Testis (tissue), 2 donors: ENCODE measurements around the gene DHX40.

ENCODE experiments used
- CTCF ChIP-seq, 3 experiments: fragments of 450-650 bp in 2 of 3; fragments of 200-600 bp in 1 of 3; sonication (generic) in 1 of 3; IDR thresholded peaks; one replicate each; pipeline ENCODE4 v1.5.1; 2016 to 2019; ENCODE audit warnings: antibody characterized with exemption in 3 of 3, mild to moderate bottlenecking in 2 of 3, moderate library complexity in 1 of 3
- POLR2A ChIP-seq: fragments of 450-650 bp; IDR thresholded peaks from one replicate; pipeline ENCODE4 v1.6.1; 2017; ENCODE audit warnings: antibody characterized with exemption, mild to moderate bottlenecking, moderate library complexity

DNA sequence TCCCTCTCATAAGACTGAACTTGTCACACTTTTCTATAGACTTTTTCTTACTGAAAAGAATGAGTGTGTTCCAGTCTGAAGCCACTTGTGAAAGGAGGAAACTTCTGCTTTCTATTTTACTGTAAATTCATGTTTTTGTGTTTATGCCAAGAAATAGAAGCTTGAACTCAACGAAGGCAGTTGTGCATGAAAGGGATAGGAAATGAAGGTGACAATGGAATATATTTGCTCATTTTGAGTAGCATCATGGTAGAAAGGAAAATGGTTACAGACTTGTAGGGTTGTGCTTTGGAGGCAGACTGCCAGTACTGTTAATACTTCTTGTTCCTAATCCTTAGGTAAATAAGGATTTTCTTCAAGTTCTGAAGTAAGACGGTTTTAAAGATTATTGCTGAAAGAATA, 62.4 kb downstream of the DHX40 start:
- TF ChIP-seq POLR2A, result no peak
- TF ChIP-seq CTCF (IDR thresholded peaks at IDR 0.05), result no peak
